Spleen (tissue), 7 donors: ENCODE data around the gene PSMD13.
"Not testable (repeated sequence)": the region's sequence is repeated elsewhere in the genome, so short reads cannot be mapped to it uniquely, and the experiment has no call there.

Source experiments
- CTCF ChIP-seq, 11 experiments: fragments of 200-600 bp in 7 of 11; fragments of 450-650 bp in 4 of 11; sonication (generic) in 4 of 11; IDR thresholded peaks in 8 of 11; conservative IDR thresholded peaks in 3 of 11; 1 replicate in 7 of 11; 2 replicates in 4 of 11; pipeline versions ENCODE4 v1.4.0 to v1.8.0; 2016 to 2021; ENCODE audit warnings: antibody characterized with exemption in 11 of 11, inconsistent platforms in 4 of 11, mild to moderate bottlenecking in 1 of 11
- POLR2A ChIP-seq, 3 donors: fragments of 450-650 bp; IDR thresholded peaks; one replicate each; pipeline ENCODE4 v1.5.1; 2017; ENCODE audit warnings: antibody characterized with exemption in 3 of 3, mild to moderate bottlenecking in 1 of 3
- POLR2AphosphoS5 ChIP-seq, 3 donors: sonication (generic); formaldehyde crosslinking; IDR thresholded peaks; one replicate each; pipeline ENCODE4 v1.5.1; 2017; ENCODE audit warnings: antibody characterized with exemption in 3 of 3
- donor health status: DM: no; HTN: no; CAD: no; lungs with moderate emphysema.
- donor health status: DM: no; HTN: no; CAD: no.
- donor health status: DM: no; HTN: no; CAD: no.

GRCh38 chr11:238346-238745 lies 1.6 kb downstream of the PSMD13 start:
- TF ChIP-seq CTCF (IDR thresholded peaks at IDR 0.05 in 8 of 11, conservative IDR thresholded peaks at IDR 0.05 in 3 of 11); POLR2AphosphoS5 (IDR thresholded peaks at IDR 0.05); POLR2A (IDR thresholded peaks at IDR 0.05): not testable (repeated sequence)
